ENCODE results near the gene RSRC2. TPM values are rescaled to one million over a fixed set of nuclear protein-coding genes. Genes with fewer than 3 reads are reported as not detected.
"Not testable (repeated sequence)": the region's sequence is repeated elsewhere in the genome, so short reads cannot be mapped to it uniquely, and the experiment has no call there.

Gene RSRC2
- 106 and 108 TPM in 2 replicates for total RNA-seq (2021)
- percentile 99 among the genes with signal in this experiment for Bru-seq, nascent RNA
- BruChase-seq, experiment 1, labeled RNA remaining after a 2-hour chase = percentile 95 among the genes with signal in this experiment
- BruChase-seq, experiment 2, labeled RNA remaining after a 6-hour chase = percentile 91 among the genes with signal in this experiment
- long read RNA-seq, transcript RSRC2-220 (11 exons, 2,001 nt) = minor isoform, 7 of 325 reads
- long read RNA-seq, transcript RSRC2-204 (11 exons, 1,956 nt) = minor isoform, 11 of 325 reads
- long read RNA-seq, transcript RSRC2-201 (10 exons, 3,520 nt) = major isoform, 94 of 325 reads
- long read RNA-seq, partial matches to known transcripts = 9 of 325 reads
- long read RNA-seq, other reads (novel, unspliced or antisense) = 204 of 325 reads

DNA sequence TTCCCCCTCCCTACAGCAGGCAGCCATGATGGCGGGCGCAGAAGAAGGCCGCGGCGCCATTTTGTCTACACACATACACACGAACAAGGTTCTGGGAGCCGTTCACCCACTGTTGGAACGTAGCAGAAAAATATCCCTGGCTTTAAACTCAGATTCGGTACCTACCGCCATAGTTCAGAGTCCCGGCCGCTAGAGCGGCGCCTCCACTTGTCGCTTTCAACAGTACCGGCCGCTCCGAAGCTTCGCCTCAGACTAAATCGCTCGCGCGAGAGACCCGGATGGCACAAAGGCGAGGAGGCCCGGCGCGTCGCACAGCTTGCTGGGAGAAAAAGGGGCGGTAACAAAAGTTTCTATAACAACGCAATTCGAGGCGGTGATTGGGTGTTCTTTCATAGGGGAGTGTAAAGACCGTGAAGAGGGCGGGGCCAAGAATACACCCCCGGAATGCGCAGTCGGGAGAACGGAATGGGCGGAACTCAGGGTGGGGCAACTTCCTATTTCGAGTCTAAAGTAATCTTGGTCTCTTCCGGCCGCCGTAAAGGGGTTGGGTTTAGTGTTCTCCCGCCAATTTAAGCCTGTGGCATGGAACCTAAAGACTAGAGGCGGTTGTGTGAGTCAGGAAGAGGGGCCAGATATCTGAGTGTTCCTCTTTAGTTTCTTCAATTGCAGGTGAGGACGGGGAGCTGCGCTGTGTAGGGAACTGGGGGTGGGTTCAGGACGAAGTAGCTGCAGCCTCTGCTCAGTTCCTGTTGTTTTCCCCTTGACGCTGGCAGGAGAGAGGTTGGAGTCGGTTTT is at the start of gene RSRC2, which contains the start of gene KNTC1:
RSRC2 (minus strand) TSS at position 254 of the 795 bp plus-strand sequence; CDS start at position 171, 83 bp downstream.
KNTC1 (plus strand) TSS at position 567 of the 795 bp plus-strand sequence. CDS start 2,815 bp downstream, outside the sequence.
- ChIA-PET POLR2A (ENCODE audit: low non-redundant PET) (interaction anchor here (0.6 to 1.0 kb wide), 2 partner anchors 14 to 26 kb away, joined by 3 to 10 read pairs; partner anchors contain the start of gene ZCCHC8), CTCF (interaction anchor here (0.6 kb wide), 1 partner anchor 63 kb away, joined by 9 read pairs; no protein-coding TSS in a partner anchor)
- intact Hi-C loops (cut with micrococcal nuclease; ENCODE audit: unreplicated experiment) = loop anchor here (2.0 to 5.0 kb wide), 2 partner anchors 26 to 225 kb away; partner anchors contain the start of genes DENR and ZCCHC8
- Histone ChIP-seq H3K36me3 (ENCODE audit: insufficient read depth, low read length, poor library complexity, severe bottlenecking) (peaks cover 55% of the 10 kb centered on the region), H3K27ac (ENCODE audit: low read depth, low read length, poor library complexity, severe bottlenecking) (peak within 1 kb of the TSS; percentile 97), H3K4me1 (ENCODE audit: insufficient read depth, low read length, poor library complexity, severe bottlenecking) (peaks cover 29% of the 10 kb centered on the region), H3K27me3 (replicated peaks; ENCODE audit: insufficient read depth, low read depth, low read length, poor library complexity) (no peaks in the 10 kb centered on the region), H3K4me3 (ENCODE audit: low read depth, low read length, poor library complexity, severe bottlenecking) (peak within 1 kb of the TSS; percentile 77), H3K9me3 (ENCODE audit: low read depth, low read length, poor library complexity, severe bottlenecking) (no peaks in the 10 kb centered on the region)
- no TSS peak for BruUV-seq (replicated peaks)
- DNase-seq (ENCODE audit: low spot score) = peak; percentile 100
- TF ChIP-seq EZH2 (IDR thresholded peaks at IDR 0.05; ENCODE audit: borderline replicate concordance, low read depth, low read length, poor library complexity, severe bottlenecking) = no peak
- TF ChIP-seq, protein P1, sequence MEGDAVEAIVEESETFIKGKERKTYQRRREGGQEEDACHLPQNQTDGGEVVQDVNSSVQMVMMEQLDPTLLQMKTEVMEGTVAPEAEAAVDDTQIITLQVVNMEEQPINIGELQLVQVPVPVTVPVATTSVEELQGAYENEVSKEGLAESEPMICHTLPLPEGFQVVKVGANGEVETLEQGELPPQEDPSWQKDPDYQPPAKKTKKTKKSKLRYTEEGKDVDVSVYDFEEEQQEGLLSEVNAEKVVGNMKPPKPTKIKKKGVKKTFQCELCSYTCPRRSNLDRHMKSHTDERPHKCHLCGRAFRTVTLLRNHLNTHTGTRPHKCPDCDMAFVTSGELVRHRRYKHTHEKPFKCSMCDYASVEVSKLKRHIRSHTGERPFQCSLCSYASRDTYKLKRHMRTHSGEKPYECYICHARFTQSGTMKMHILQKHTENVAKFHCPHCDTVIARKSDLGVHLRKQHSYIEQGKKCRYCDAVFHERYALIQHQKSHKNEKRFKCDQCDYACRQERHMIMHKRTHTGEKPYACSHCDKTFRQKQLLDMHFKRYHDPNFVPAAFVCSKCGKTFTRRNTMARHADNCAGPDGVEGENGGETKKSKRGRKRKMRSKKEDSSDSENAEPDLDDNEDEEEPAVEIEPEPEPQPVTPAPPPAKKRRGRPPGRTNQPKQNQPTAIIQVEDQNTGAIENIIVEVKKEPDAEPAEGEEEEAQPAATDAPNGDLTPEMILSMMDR (conservative IDR thresholded peaks at IDR 0.05; ENCODE audit: low read depth, low read length) = no peak

DNA sequence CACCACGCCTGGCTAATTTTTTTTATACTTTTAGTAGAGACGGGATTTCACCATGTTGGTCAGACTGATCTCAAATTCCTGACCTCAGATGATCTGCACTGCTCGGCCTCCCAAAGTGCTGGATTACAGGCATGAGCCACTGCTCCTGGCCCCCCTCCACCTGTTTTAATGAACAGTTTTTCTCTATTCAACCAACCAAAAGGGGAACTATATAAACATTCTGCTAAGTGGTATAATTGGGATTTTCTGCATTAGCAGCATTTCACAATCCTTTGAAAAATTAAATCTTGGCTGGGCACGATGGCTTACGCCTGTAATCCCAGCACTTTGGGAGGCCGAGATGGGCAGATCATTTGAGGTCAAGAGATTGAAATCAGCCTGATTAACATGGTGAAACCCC is 45.1 kb upstream of the RSRC2 start:
- Histone ChIP-seq H3K9me3 (ENCODE audit: low read depth, low read length, poor library complexity, severe bottlenecking) (no peaks in the 10 kb centered on the region), H3K4me1 (ENCODE audit: insufficient read depth, low read length, poor library complexity, severe bottlenecking) (no peaks in the 10 kb centered on the region), H3K27me3 (replicated peaks; ENCODE audit: insufficient read depth, low read depth, low read length, poor library complexity) (no peaks in the 10 kb centered on the region), H3K4me3 (ENCODE audit: low read depth, low read length, poor library complexity, severe bottlenecking) (no peak overlapping the region), H3K36me3 (ENCODE audit: insufficient read depth, low read length, poor library complexity, severe bottlenecking) (peaks cover 85% of the 10 kb centered on the region), H3K27ac (ENCODE audit: low read depth, low read length, poor library complexity, severe bottlenecking) (no peak overlapping the region)
- ChIA-PET POLR2A (ENCODE audit: low non-redundant PET) (no interaction called here), CTCF (no interaction called here)
- no peak for DNase-seq (ENCODE audit: low spot score)
- TF ChIP-seq, protein P1 (conservative IDR thresholded peaks at IDR 0.05; ENCODE audit: low read depth, low read length) = no peak
- no peak for TF ChIP-seq EZH2 (IDR thresholded peaks at IDR 0.05; ENCODE audit: borderline replicate concordance, low read depth, low read length, poor library complexity, severe bottlenecking)
- BruUV-seq (replicated peaks) = no TSS peak
- intact Hi-C loops (cut with micrococcal nuclease; ENCODE audit: unreplicated experiment) = no loop called here

DNA sequence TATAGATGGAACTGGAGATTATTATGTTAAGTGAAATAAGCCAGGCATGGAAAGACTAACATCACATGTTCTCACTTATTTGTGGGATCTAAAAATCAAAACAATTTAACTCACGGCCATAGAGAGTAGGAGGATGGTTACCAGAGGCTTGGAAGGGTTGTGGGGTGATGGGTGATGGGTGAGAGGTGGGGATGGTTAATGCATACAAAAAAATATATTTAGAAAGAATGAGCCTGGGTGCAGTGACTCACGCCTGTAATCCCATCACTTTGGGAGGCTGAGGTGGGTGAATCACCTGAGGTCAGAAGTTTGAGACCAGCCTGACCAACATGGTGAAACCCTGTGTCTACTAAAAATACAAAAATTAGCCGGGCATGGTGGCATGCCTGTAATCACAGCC is 43.3 kb upstream of the RSRC2 start:
- intact Hi-C loops (cut with micrococcal nuclease; ENCODE audit: unreplicated experiment); CTCF ChIA-PET: not testable (repeated sequence)
- H3K36me3 ChIP-seq (ENCODE audit: insufficient read depth, low read length, poor library complexity, severe bottlenecking) = peaks cover 76% of the 10 kb centered on the region

More for the DNA sequence above, 43.3 kb upstream of the RSRC2 start:
- POLR2A ChIA-PET (ENCODE audit: low non-redundant PET); DNase-seq (ENCODE audit: low spot score); H3K4me3 ChIP-seq (ENCODE audit: low read depth, low read length, poor library complexity, severe bottlenecking); H3K27me3 ChIP-seq (replicated peaks; ENCODE audit: insufficient read depth, low read depth, low read length, poor library complexity); H3K4me1 ChIP-seq (ENCODE audit: insufficient read depth, low read length, poor library complexity, severe bottlenecking); H3K9me3 ChIP-seq (ENCODE audit: low read depth, low read length, poor library complexity, severe bottlenecking); H3K27ac ChIP-seq (ENCODE audit: low read depth, low read length, poor library complexity, severe bottlenecking); BruUV-seq (replicated peaks): not testable (repeated sequence)
